ENCODE results near the gene MYOC. TPM values are rescaled to one million over a fixed set of nuclear protein-coding genes. Genes with fewer than 3 reads are reported as not detected.

MYOC gene
- total RNA-seq, 1 experiment from 2014 or later, result not detected

- no peaks in the 10 kb centered on the region for H3K27me3 ChIP-seq (ENCODE audit: control insufficient read depth, insufficient read depth, low read length)
- POLR2A ChIA-PET, result no interaction called here
- intact Hi-C loops (cut with micrococcal nuclease; ENCODE audit: unreplicated experiment), result no loop called here
- in situ Hi-C loops (cut with HindIII; ENCODE audit: low pct_unique_long_range_greater_than_20kb, low sequenced_read_pairs), result no loop called here
- TF ChIP-seq TCF7L2 (IDR thresholded peaks at IDR 0.05; ENCODE audit: low read depth, low read length) (no peak), POLR2AphosphoS5 (IDR thresholded peaks at IDR 0.05; ENCODE audit: low read depth, low read length) (no peak), SIN3A (IDR thresholded peaks at IDR 0.05; ENCODE audit: borderline replicate concordance, insufficient read depth, low read depth, low read length) (no peak)
- TF ChIP-seq, protein P1, sequence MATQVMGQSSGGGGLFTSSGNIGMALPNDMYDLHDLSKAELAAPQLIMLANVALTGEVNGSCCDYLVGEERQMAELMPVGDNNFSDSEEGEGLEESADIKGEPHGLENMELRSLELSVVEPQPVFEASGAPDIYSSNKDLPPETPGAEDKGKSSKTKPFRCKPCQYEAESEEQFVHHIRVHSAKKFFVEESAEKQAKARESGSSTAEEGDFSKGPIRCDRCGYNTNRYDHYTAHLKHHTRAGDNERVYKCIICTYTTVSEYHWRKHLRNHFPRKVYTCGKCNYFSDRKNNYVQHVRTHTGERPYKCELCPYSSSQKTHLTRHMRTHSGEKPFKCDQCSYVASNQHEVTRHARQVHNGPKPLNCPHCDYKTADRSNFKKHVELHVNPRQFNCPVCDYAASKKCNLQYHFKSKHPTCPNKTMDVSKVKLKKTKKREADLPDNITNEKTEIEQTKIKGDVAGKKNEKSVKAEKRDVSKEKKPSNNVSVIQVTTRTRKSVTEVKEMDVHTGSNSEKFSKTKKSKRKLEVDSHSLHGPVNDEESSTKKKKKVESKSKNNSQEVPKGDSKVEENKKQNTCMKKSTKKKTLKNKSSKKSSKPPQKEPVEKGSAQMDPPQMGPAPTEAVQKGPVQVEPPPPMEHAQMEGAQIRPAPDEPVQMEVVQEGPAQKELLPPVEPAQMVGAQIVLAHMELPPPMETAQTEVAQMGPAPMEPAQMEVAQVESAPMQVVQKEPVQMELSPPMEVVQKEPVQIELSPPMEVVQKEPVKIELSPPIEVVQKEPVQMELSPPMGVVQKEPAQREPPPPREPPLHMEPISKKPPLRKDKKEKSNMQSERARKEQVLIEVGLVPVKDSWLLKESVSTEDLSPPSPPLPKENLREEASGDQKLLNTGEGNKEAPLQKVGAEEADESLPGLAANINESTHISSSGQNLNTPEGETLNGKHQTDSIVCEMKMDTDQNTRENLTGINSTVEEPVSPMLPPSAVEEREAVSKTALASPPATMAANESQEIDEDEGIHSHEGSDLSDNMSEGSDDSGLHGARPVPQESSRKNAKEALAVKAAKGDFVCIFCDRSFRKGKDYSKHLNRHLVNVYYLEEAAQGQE (IDR thresholded peaks at IDR 0.05; ENCODE audit: insufficient read depth in 1 of 2, low read depth in 2 of 2, low read length in 1 of 2), result no peak
- TF ChIP-seq, protein P2, sequence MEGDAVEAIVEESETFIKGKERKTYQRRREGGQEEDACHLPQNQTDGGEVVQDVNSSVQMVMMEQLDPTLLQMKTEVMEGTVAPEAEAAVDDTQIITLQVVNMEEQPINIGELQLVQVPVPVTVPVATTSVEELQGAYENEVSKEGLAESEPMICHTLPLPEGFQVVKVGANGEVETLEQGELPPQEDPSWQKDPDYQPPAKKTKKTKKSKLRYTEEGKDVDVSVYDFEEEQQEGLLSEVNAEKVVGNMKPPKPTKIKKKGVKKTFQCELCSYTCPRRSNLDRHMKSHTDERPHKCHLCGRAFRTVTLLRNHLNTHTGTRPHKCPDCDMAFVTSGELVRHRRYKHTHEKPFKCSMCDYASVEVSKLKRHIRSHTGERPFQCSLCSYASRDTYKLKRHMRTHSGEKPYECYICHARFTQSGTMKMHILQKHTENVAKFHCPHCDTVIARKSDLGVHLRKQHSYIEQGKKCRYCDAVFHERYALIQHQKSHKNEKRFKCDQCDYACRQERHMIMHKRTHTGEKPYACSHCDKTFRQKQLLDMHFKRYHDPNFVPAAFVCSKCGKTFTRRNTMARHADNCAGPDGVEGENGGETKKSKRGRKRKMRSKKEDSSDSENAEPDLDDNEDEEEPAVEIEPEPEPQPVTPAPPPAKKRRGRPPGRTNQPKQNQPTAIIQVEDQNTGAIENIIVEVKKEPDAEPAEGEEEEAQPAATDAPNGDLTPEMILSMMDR (IDR thresholded peaks at IDR 0.05), result no peak
- no peaks in the 10 kb centered on the region for H3K9me3 ChIP-seq (ENCODE audit: control insufficient read depth, insufficient read depth, low read depth, low read length)
- H3K36me3 ChIP-seq (ENCODE audit: control insufficient read depth, insufficient read depth, low read length), result peaks cover 6% of the 10 kb centered on the region
- ATAC-seq (no peak), DNase-seq (ENCODE audit: low read depth, low spot score) (no peak)
- CTCF ChIA-PET, result no interaction called here
- BruUV-seq (replicated peaks), result no TSS peak
- H3K4me1 ChIP-seq (ENCODE audit: control insufficient read depth, insufficient read depth, low read length), result no peaks in the 10 kb centered on the region
- H3K4me3 ChIP-seq (ENCODE audit: low read depth in 2 of 2, low read length in 2 of 2), result no peak overlapping the region
- no peak overlapping the region for H3K27ac ChIP-seq (ENCODE audit: low read length)
Measured at GRCh38 chr1:171596119-171596518, 56.4 kb downstream of the MYOC start.

DNA sequence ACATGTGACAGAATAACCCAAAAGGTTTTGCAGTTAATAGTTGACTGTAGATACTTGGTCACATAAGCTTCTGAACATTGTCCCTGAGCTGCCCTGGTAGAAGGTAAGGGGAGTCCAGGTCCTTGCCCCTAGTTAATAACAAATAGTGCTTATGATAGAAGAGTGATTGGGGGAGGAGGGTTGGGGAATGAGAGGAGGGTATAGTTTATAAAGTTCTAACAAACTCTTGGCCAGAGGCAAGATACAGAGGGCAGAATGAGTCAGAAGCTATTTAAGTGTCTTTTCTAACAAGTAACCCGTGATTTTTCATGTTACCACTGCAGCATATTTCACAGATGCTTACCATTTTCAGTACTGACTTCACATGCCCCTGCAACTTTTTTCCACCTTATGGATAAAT, 57.2 kb downstream of the MYOC start:
- Histone ChIP-seq H3K27ac (ENCODE audit: low read length) (no peak overlapping the region), H3K4me3 (ENCODE audit: low read depth in 2 of 2, low read length in 2 of 2) (no peak overlapping the region), H3K4me1 (ENCODE audit: control insufficient read depth, insufficient read depth, low read length) (no peaks in the 10 kb centered on the region), H3K27me3 (ENCODE audit: control insufficient read depth, insufficient read depth, low read length) (no peaks in the 10 kb centered on the region), H3K36me3 (ENCODE audit: control insufficient read depth, insufficient read depth, low read length) (peaks cover 11% of the 10 kb centered on the region), H3K9me3 (ENCODE audit: control insufficient read depth, insufficient read depth, low read depth, low read length) (no peaks in the 10 kb centered on the region)
- ChIA-PET CTCF (no interaction called here), POLR2A (no interaction called here)
- ATAC-seq, result no peak
- in situ Hi-C loops (cut with HindIII; ENCODE audit: low pct_unique_long_range_greater_than_20kb, low sequenced_read_pairs) (no loop called here), intact Hi-C loops (cut with micrococcal nuclease; ENCODE audit: unreplicated experiment) (no loop called here)
- TF ChIP-seq, protein P1 (IDR thresholded peaks at IDR 0.05; ENCODE audit: insufficient read depth in 1 of 2, low read depth in 2 of 2, low read length in 1 of 2), result no peak
- no peak for TF ChIP-seq TCF7L2 (IDR thresholded peaks at IDR 0.05; ENCODE audit: low read depth, low read length)
- TF ChIP-seq, protein P2 (IDR thresholded peaks at IDR 0.05), result no peak
- no peak for TF ChIP-seq SIN3A (IDR thresholded peaks at IDR 0.05; ENCODE audit: borderline replicate concordance, insufficient read depth, low read depth, low read length)
- no peak for TF ChIP-seq POLR2AphosphoS5 (IDR thresholded peaks at IDR 0.05; ENCODE audit: low read depth, low read length)
- BruUV-seq (replicated peaks), result no TSS peak
- DNase-seq (ENCODE audit: low read depth, low spot score), result no peak
